ENCODE results near the gene C6orf132. TPM values are rescaled to one million over a fixed set of nuclear protein-coding genes. Genes with fewer than 3 reads are reported as not detected.

The C6orf132 gene
- total RNA-seq, 4 donors from 2014 or later, result 0.83 to 2.1 (median 1.6) TPM

DNA sequence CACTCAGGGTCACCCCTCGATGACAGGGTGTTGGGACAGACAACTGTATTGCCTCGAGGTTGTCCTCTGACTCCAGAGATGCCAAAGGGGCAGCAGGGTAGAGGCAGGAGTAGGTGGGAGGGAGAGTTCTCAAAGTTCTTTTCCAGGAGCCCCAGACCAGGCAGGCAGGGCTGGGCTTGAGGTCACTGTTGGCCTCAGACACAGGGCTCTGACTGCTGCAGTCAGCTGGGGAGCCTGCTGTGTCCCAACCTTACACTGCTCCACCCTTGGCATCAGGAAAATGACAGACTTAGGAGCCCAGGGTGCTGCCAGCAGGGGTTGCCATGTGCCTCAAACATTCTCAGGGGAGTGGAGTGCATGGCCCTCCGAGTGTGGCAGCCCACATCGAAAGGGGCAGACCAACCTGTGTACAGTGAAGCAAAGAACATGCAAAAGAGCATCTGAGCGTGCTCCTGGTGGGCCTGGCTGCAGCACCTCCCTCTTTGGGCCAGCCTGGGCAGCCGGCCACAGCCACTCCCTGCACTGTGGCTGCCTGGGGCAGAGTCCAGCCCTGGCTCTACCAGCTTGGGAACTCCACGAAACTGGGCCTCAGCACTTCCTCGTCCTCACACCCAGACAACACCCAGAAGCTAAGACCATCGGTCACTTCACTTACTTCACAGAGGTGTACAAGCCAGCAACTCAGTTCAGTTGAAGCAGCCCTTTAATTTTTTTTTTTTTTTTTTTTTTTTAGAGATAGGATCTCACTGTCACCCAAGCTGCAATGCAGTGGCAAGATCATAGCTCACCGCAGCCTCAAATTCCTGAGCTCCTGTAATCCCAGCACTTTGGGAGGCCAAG is 24.0 kb downstream of the C6orf132 start:
- Histone ChIP-seq H3K27ac (replicated peaks in 1 of 4) (peak overlapping the region in 1 of 4 donors; percentile 56), H3K36me3 (no peaks in the 10 kb centered on the region), H3K4me1 (peaks cover 5 to 11% (median 8%) of the 10 kb centered on the region in 4 donors), H3K27me3 (no peaks in the 10 kb centered on the region), H3K4me3 (no peak overlapping the region), H3K9me3 (no peaks in the 10 kb centered on the region)
- intact Hi-C loops (cut with DNase I), result no loop called here
- DNase-seq (ENCODE audit: extremely low spot score), result no peak
- TF ChIP-seq, protein P1, sequence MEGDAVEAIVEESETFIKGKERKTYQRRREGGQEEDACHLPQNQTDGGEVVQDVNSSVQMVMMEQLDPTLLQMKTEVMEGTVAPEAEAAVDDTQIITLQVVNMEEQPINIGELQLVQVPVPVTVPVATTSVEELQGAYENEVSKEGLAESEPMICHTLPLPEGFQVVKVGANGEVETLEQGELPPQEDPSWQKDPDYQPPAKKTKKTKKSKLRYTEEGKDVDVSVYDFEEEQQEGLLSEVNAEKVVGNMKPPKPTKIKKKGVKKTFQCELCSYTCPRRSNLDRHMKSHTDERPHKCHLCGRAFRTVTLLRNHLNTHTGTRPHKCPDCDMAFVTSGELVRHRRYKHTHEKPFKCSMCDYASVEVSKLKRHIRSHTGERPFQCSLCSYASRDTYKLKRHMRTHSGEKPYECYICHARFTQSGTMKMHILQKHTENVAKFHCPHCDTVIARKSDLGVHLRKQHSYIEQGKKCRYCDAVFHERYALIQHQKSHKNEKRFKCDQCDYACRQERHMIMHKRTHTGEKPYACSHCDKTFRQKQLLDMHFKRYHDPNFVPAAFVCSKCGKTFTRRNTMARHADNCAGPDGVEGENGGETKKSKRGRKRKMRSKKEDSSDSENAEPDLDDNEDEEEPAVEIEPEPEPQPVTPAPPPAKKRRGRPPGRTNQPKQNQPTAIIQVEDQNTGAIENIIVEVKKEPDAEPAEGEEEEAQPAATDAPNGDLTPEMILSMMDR (IDR thresholded peaks at IDR 0.05), result no peak
- TF ChIP-seq EP300 (IDR thresholded peaks at IDR 0.05) (no peak), POLR2AphosphoS5 (IDR thresholded peaks at IDR 0.05) (no peak), POLR2A (IDR thresholded peaks at IDR 0.05; ENCODE audit: low read depth) (no peak)
- 50% methylated on average over 10 of the region's 10 CpGs for WGBS

DNA sequence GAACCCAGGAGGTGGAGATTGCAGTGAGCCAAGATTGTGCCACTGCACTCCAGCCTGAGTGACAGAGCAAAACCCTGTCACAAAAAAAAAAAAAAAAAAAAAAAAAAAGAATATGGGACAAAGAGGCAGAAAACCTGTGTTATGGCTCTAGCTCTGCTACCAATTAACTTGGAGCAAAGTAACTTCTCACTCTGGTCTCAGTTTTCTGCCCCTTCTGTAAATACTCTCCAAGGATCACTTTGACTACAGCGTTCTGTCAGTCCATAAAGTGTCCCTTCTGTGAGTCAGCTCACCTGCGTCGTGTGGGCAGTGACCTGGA is 24.6 kb downstream of the C6orf132 start:
- TF ChIP-seq EP300 (IDR thresholded peaks at IDR 0.05), result no peak
- TF ChIP-seq POLR2A (IDR thresholded peaks at IDR 0.05; ENCODE audit: low read depth), result no peak
- no peak for TF ChIP-seq POLR2AphosphoS5 (IDR thresholded peaks at IDR 0.05)
- TF ChIP-seq, protein P1 (IDR thresholded peaks at IDR 0.05), result no peak
- intact Hi-C loops (cut with DNase I), result no loop called here
- WGBS, result 87% methylated on average over 3 of the region's 3 CpGs

DNA sequence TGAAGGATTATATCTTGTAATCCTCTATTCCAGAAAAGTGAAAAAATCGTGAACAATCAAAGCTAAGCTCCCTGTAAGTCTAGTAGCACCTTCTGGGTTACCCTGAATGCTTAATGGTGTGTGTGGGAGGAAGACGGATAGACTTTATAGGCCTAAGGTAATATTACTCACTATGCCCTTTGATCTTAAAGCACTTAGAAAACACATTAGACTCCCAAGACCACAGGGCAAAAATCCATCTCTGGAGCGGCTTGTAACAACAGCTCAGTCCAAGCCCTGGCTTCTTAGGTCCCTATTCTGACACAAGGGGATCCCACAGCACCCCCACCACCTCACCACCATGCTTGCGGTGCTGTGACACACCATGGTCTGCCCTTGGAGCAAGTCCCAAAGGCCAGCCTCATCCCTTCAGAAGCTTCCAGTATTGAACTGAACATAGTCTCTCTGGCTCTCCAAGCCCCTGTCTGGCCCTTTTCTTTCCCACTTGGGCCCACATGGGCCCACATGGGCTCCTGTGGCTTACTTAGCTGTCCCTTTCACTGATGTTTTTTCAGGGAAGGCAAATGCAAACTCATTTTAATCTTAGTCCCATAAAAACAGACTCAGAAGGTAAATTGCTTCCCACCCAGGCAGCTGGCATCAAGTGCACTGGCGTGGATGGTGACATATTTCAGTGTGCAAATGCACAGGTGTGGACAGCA is 28.3 kb downstream of the C6orf132 start:
- intact Hi-C loops (cut with DNase I), result no loop called here
- peaks cover 0 to 3% (median 0%) of the 10 kb centered on the region in 4 donors for H3K9me3 ChIP-seq
- no peaks in the 10 kb centered on the region for H3K36me3 ChIP-seq
- TF ChIP-seq, protein P1 (IDR thresholded peaks at IDR 0.05), result no peak
- TF ChIP-seq EP300 (IDR thresholded peaks at IDR 0.05) (no peak), POLR2AphosphoS5 (IDR thresholded peaks at IDR 0.05) (no peak), POLR2A (IDR thresholded peaks at IDR 0.05; ENCODE audit: low read depth) (no peak)
- H3K27me3 ChIP-seq, result no peaks in the 10 kb centered on the region
- no peak overlapping the region for H3K27ac ChIP-seq (replicated peaks in 1 of 4)
- H3K4me3 ChIP-seq, result no peak overlapping the region
- 86% methylated on average over 5 of the region's 5 CpGs for WGBS
- DNase-seq (ENCODE audit: extremely low spot score), result no peak
- peaks cover 5 to 11% (median 8%) of the 10 kb centered on the region in 4 donors for H3K4me1 ChIP-seq

More for the DNA sequence above, 24.6 kb downstream of the C6orf132 start:
- Histone ChIP-seq H3K27ac (replicated peaks in 1 of 4) (peak overlapping the region in 1 of 4 donors; percentile 56), H3K36me3 (no peaks in the 10 kb centered on the region), H3K4me3 (no peak overlapping the region), H3K27me3 (no peaks in the 10 kb centered on the region), H3K4me1 (peaks cover 5 to 11% (median 8%) of the 10 kb centered on the region in 4 donors), H3K9me3 (no peaks in the 10 kb centered on the region)
- no peak for DNase-seq (ENCODE audit: extremely low spot score)

DNA sequence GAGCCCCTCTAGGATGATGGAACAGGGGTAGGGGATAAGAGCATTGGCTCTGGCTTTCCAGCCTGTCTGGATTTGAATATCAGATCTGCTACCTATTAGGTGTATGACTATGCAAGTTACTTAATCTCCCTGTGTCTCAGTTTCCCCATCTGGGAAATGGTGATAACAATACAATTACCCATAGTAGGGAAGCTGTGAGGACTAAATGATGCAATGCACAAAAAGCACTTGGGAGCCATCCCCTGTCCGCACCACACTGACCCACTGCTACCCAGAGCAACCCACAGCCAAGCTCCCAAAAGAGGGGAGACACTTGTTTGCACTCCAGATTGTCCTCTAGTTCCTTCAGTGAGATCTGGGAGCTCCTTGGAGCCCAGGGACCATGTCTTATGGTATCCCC is 30.1 kb downstream of the C6orf132 start:
- no peak for DNase-seq (ENCODE audit: extremely low spot score)
- Histone ChIP-seq H3K4me1 (no peaks in the 10 kb centered on the region), H3K4me3 (no peak overlapping the region), H3K27ac (replicated peaks in 1 of 4) (no peak overlapping the region), H3K36me3 (no peaks in the 10 kb centered on the region), H3K9me3 (peaks cover 0 to 3% (median 0%) of the 10 kb centered on the region in 4 donors), H3K27me3 (peaks cover 0 to 10% (median 0%) of the 10 kb centered on the region in 4 donors)
- TF ChIP-seq EP300 (IDR thresholded peaks at IDR 0.05), result no peak
- no peak for TF ChIP-seq POLR2A (IDR thresholded peaks at IDR 0.05; ENCODE audit: low read depth)
- TF ChIP-seq, protein P1 (IDR thresholded peaks at IDR 0.05), result no peak
- TF ChIP-seq POLR2AphosphoS5 (IDR thresholded peaks at IDR 0.05), result no peak
- intact Hi-C loops (cut with DNase I), result no loop called here
- 89% methylated on average over 1 of the region's 1 CpG for WGBS

Measured in esophagus muscularis mucosa (tissue), 4 donors.